Measurements from ENCODE around the gene BNC2.

The BNC2 gene

DNA sequence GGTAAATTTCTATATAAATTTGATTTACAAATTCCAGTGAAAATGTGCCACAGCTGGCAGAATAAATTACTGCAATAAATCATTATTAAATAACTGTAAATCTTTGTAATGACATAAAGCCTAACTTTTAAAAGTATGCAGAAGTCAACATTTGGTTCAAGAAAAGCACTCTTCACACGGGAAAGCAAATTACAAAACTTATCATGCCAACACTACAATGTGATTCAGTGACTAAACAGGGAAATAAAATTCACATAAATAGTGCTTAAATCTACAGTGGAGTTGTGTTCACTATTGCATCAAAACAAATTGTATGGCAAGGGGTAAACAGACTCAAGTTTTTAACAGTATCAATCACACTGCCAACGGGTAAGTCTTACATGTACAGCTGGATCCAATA lies 117.2 kb downstream of the BNC2 start:
- Histone ChIP-seq H3K9ac (ENCODE audit: low read length) (no peak overlapping the region), H3F3A (ENCODE audit: insufficient read depth, low read length) (no peaks in the 10 kb centered on the region), H3K4me1 (ENCODE audit: low read length) (no peaks in the 10 kb centered on the region), H2AFZ (ENCODE audit: low read length) (no peak overlapping the region), H3K79me2 (ENCODE audit: low read length) (no peaks in the 10 kb centered on the region), H3K9me3 (replicated peaks; ENCODE audit: insufficient read depth, low read length) (no peaks in the 10 kb centered on the region), H3K4me2 (ENCODE audit: low read depth, low read length) (no peak overlapping the region), H3K27ac (ENCODE audit: low read length) (no peak overlapping the region), H3K9me2 (replicated peaks; ENCODE audit: insufficient read depth, low read length) (no peaks in the 10 kb centered on the region), H3K27me3 (replicated peaks; ENCODE audit: insufficient read depth, low read length) (no peaks in the 10 kb centered on the region), H4K20me1 (ENCODE audit: insufficient read depth, low read length) (no peaks in the 10 kb centered on the region), H3K36me3 (replicated peaks; ENCODE audit: insufficient read depth, low read length) (no peaks in the 10 kb centered on the region), H3K4me3 (ENCODE audit: low read length) (no peak overlapping the region)
- DNase-seq, result no peak
- TF ChIP-seq, protein P1, sequence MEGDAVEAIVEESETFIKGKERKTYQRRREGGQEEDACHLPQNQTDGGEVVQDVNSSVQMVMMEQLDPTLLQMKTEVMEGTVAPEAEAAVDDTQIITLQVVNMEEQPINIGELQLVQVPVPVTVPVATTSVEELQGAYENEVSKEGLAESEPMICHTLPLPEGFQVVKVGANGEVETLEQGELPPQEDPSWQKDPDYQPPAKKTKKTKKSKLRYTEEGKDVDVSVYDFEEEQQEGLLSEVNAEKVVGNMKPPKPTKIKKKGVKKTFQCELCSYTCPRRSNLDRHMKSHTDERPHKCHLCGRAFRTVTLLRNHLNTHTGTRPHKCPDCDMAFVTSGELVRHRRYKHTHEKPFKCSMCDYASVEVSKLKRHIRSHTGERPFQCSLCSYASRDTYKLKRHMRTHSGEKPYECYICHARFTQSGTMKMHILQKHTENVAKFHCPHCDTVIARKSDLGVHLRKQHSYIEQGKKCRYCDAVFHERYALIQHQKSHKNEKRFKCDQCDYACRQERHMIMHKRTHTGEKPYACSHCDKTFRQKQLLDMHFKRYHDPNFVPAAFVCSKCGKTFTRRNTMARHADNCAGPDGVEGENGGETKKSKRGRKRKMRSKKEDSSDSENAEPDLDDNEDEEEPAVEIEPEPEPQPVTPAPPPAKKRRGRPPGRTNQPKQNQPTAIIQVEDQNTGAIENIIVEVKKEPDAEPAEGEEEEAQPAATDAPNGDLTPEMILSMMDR (IDR thresholded peaks at IDR 0.05; ENCODE audit: low read length), result no peak
- TF ChIP-seq EZH2phosphoT487 (IDR thresholded peaks at IDR 0.05; ENCODE audit: low read length) (no peak), EZH2 (optimal IDR thresholded peaks at IDR 0.05; ENCODE audit: low read depth, low read length) (no peak)

DNA sequence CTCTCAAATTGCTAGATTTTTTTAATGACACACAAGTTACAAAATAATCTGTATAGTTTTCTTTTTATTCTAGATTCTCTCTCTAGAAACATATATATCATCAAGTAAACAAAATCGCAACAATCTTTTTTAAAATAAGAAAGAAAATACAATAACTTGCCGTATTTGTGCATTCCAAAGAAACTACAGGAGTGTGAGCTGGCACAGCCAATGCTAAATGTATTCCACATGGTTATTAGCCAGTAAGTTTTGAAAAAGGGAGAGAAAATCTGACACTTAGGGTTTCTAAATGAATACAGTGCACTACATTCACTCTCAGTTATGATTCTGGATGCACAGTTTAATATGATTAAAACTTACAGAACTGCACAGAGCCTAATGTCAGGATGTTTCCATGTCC lies 117.9 kb downstream of the BNC2 start:
- Histone ChIP-seq H3K9me2 (replicated peaks; ENCODE audit: insufficient read depth, low read length) (no peaks in the 10 kb centered on the region), H2AFZ (ENCODE audit: low read length) (no peak overlapping the region), H3K79me2 (ENCODE audit: low read length) (no peaks in the 10 kb centered on the region), H3K4me1 (ENCODE audit: low read length) (no peaks in the 10 kb centered on the region), H3K4me2 (ENCODE audit: low read depth, low read length) (no peak overlapping the region), H3K36me3 (replicated peaks; ENCODE audit: insufficient read depth, low read length) (no peaks in the 10 kb centered on the region), H3K4me3 (ENCODE audit: low read length) (no peak overlapping the region), H3K27me3 (replicated peaks; ENCODE audit: insufficient read depth, low read length) (no peaks in the 10 kb centered on the region), H3K9me3 (replicated peaks; ENCODE audit: insufficient read depth, low read length) (no peaks in the 10 kb centered on the region), H4K20me1 (ENCODE audit: insufficient read depth, low read length) (no peaks in the 10 kb centered on the region), H3K9ac (ENCODE audit: low read length) (no peak overlapping the region), H3F3A (ENCODE audit: insufficient read depth, low read length) (no peaks in the 10 kb centered on the region), H3K27ac (ENCODE audit: low read length) (no peak overlapping the region)
- no peak for DNase-seq
- TF ChIP-seq, protein P1 (IDR thresholded peaks at IDR 0.05; ENCODE audit: low read length), result no peak
- TF ChIP-seq EZH2 (optimal IDR thresholded peaks at IDR 0.05; ENCODE audit: low read depth, low read length) (no peak), EZH2phosphoT487 (IDR thresholded peaks at IDR 0.05; ENCODE audit: low read length) (no peak)

DNA sequence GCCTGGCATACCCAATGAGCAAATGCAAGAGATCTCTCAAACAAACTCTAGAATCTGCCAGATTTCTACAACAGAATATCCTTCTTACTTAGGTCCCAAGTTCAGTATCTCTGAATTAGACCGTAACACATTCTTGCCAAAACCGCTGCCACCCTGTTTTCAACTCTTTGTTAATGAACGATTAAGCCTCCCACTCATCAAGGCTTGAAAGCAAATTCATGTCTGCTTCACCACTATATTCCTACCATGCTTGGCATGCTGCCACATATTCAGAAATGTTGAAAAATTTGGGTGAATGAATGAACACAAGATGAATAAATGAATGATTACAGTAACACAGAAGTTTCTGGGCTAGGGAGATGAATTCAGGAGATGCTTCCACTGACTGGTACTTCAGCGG lies 119.9 kb downstream of the BNC2 start:
- H3K27ac ChIP-seq (ENCODE audit: low read length), result no peak overlapping the region
- H4K20me1 ChIP-seq (ENCODE audit: insufficient read depth, low read length), result no peaks in the 10 kb centered on the region
- no peak overlapping the region for H3K4me3 ChIP-seq (ENCODE audit: low read length)
- H3K9me3 ChIP-seq (replicated peaks; ENCODE audit: insufficient read depth, low read length), result no peaks in the 10 kb centered on the region
- H2AFZ ChIP-seq (ENCODE audit: low read length), result no peak overlapping the region
- no peaks in the 10 kb centered on the region for H3K4me1 ChIP-seq (ENCODE audit: low read length)
- no peak for DNase-seq
- no peaks in the 10 kb centered on the region for H3K79me2 ChIP-seq (ENCODE audit: low read length)
- no peaks in the 10 kb centered on the region for H3K9me2 ChIP-seq (replicated peaks; ENCODE audit: insufficient read depth, low read length)
- no peaks in the 10 kb centered on the region for H3K36me3 ChIP-seq (replicated peaks; ENCODE audit: insufficient read depth, low read length)
- H3K9ac ChIP-seq (ENCODE audit: low read length), result no peak overlapping the region
- H3F3A ChIP-seq (ENCODE audit: insufficient read depth, low read length), result no peaks in the 10 kb centered on the region
- H3K4me2 ChIP-seq (ENCODE audit: low read depth, low read length), result no peak overlapping the region
- H3K27me3 ChIP-seq (replicated peaks; ENCODE audit: insufficient read depth, low read length), result no peaks in the 10 kb centered on the region
- TF ChIP-seq EZH2phosphoT487 (IDR thresholded peaks at IDR 0.05; ENCODE audit: low read length) (no peak), EZH2 (optimal IDR thresholded peaks at IDR 0.05; ENCODE audit: low read depth, low read length) (no peak)
- TF ChIP-seq, protein P1 (IDR thresholded peaks at IDR 0.05; ENCODE audit: low read length), result no peak

Data from MM.1S (cell line).